ENCODE data around the gene ASXL2. TPM values are rescaled to one million over a fixed set of nuclear protein-coding genes. Genes with fewer than 3 reads are reported as not detected.

The ASXL2 gene
- total RNA-seq, 6 experiments from 2014 or later, result 9.1 to 13.4 (median 12.0) TPM

DNA sequence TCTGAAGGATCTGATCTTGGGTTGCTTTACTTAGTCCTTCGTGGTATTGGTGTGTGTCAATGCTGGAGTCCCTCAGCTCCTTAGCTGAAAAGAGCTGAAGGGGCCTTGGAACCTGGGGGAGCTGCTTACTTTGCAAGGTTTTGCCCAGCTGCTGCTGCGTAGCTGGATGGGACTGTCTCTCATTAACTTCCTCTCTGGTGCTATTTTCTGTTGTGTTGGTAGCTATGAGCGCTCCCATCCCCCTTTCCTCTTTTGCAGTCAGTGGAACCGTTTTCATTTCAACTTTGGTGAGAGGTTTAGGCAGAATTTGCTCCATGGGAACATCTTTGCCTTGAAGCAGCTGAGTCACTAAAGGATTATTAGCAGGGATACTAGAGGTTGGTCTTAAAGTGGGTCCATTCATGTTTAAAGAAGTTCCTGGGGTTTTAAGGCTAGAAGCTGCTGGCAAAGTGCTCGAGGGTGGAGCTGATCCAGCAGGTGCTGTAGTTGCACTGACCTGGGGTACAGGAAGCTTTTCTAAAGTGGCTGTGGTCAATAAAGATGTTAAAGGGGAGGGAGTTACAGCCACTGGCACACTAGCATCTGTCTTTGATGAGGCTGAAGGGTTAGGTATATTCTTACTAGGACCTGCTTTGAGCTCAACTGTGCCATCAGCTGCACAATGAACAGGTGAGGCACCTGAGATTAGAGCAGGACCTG is 135.0 kb downstream of the ASXL2 start:
- 65% methylated on average over 3 of the region's 5 CpGs for WGBS (ENCODE audit: insufficient coverage, low coverage, low lambda C conversion rate, missing lambda C conversion rate)
- no peaks in the 10 kb centered on the region for H3K9me3 ChIP-seq
- DNase-seq (no peak), ATAC-seq (peak in 3 of 4 donors; percentile 23 to 51 (median 27))
- peaks cover 0 to 13% (median 3%) of the 10 kb centered on the region in 4 donors for H3K4me1 ChIP-seq
- intact Hi-C loops (cut with DNase I), result no loop called here
- H3K27ac ChIP-seq, result no peak overlapping the region
- H3K27me3 ChIP-seq, result no peaks in the 10 kb centered on the region
- H3K36me3 ChIP-seq, result peaks cover 0 to 34% (median 0%) of the 10 kb centered on the region in 4 donors
- no peak overlapping the region for H3K4me3 ChIP-seq
- TF ChIP-seq, protein P1, sequence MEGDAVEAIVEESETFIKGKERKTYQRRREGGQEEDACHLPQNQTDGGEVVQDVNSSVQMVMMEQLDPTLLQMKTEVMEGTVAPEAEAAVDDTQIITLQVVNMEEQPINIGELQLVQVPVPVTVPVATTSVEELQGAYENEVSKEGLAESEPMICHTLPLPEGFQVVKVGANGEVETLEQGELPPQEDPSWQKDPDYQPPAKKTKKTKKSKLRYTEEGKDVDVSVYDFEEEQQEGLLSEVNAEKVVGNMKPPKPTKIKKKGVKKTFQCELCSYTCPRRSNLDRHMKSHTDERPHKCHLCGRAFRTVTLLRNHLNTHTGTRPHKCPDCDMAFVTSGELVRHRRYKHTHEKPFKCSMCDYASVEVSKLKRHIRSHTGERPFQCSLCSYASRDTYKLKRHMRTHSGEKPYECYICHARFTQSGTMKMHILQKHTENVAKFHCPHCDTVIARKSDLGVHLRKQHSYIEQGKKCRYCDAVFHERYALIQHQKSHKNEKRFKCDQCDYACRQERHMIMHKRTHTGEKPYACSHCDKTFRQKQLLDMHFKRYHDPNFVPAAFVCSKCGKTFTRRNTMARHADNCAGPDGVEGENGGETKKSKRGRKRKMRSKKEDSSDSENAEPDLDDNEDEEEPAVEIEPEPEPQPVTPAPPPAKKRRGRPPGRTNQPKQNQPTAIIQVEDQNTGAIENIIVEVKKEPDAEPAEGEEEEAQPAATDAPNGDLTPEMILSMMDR (IDR thresholded peaks at IDR 0.05), result no peak
- TF ChIP-seq POLR2A (IDR thresholded peaks at IDR 0.05), result no peak

DNA sequence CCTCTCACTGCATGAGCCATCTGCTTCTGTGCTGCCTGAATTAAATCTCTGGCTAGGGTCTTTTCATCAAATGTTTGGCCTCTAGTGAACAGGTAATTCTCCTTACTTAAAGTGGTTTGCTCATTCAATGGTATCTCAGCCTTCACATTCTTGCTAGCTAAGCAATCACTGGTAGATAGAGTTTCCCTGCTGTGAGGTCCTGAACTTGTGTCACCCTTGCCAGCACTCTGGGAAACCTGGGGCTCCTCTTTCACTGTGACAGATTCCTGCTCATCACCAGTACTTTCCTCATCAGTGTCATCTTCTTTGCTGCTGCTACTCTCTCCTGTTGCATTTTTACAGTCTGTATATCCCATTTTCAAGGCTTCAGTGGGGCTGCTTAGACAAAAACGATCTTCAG is 135.8 kb downstream of the ASXL2 start:
- peaks cover 0 to 28% (median 0%) of the 10 kb centered on the region in 4 donors for H3K36me3 ChIP-seq
- no CpG with 5 or more reads among the region's 1 CpG for WGBS (ENCODE audit: insufficient coverage, low coverage, low lambda C conversion rate, missing lambda C conversion rate)

DNA sequence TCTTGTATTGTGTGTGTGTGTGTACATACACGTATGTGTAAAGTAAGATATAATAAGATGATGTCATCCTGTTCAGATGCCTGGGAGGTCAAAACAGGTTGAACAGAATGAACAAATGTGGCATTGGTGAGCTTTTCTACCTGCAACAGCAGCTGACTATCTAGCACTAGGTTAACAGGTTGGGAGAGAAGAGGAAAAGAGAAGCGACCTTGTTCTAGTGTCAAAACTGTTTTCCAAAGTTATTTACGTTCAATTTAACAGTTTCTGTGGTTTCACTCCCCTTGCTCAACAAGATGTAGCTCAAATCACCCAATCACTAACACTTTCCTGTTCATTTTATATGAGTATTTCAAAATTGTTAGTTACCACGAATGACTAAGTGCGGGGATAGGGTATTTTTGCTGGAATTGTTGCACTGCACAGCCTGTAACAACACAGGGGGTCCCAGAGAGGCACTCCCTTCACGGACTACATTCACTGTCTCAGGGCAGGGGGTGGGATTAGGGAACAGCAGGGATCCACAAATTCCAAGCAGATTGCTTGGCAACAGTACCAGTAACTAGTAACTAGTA is 137.4 kb downstream of the ASXL2 start:
- Histone ChIP-seq H3K4me3 (no peak overlapping the region), H3K4me1 (peaks cover 0 to 13% (median 3%) of the 10 kb centered on the region in 4 donors), H3K9me3 (no peaks in the 10 kb centered on the region), H3K36me3 (peaks cover 0 to 24% (median 0%) of the 10 kb centered on the region in 4 donors), H3K27ac (no peak overlapping the region), H3K27me3 (no peaks in the 10 kb centered on the region)
- no peak for TF ChIP-seq POLR2A (IDR thresholded peaks at IDR 0.05)
- TF ChIP-seq, protein P1 (IDR thresholded peaks at IDR 0.05), result no peak
- no peak for DNase-seq
- intact Hi-C loops (cut with DNase I), result no loop called here
- 50% methylated on average over 6 of the region's 6 CpGs for WGBS (ENCODE audit: insufficient coverage, low coverage, low lambda C conversion rate, missing lambda C conversion rate)
- peak in 3 of 4 donors; percentile 19 to 74 (median 32) for ATAC-seq

More for the DNA sequence above, 135.8 kb downstream of the ASXL2 start:
- no peaks in the 10 kb centered on the region for H3K9me3 ChIP-seq
- intact Hi-C loops (cut with DNase I), result no loop called here
- H3K4me3 ChIP-seq, result no peak overlapping the region
- no peak overlapping the region for H3K27ac ChIP-seq
- DNase-seq (no peak), ATAC-seq (no peak)
- no peaks in the 10 kb centered on the region for H3K27me3 ChIP-seq
- TF ChIP-seq, protein P1 (IDR thresholded peaks at IDR 0.05), result no peak
- no peak for TF ChIP-seq POLR2A (IDR thresholded peaks at IDR 0.05)
- H3K4me1 ChIP-seq, result peaks cover 0 to 13% (median 3%) of the 10 kb centered on the region in 4 donors

DNA sequence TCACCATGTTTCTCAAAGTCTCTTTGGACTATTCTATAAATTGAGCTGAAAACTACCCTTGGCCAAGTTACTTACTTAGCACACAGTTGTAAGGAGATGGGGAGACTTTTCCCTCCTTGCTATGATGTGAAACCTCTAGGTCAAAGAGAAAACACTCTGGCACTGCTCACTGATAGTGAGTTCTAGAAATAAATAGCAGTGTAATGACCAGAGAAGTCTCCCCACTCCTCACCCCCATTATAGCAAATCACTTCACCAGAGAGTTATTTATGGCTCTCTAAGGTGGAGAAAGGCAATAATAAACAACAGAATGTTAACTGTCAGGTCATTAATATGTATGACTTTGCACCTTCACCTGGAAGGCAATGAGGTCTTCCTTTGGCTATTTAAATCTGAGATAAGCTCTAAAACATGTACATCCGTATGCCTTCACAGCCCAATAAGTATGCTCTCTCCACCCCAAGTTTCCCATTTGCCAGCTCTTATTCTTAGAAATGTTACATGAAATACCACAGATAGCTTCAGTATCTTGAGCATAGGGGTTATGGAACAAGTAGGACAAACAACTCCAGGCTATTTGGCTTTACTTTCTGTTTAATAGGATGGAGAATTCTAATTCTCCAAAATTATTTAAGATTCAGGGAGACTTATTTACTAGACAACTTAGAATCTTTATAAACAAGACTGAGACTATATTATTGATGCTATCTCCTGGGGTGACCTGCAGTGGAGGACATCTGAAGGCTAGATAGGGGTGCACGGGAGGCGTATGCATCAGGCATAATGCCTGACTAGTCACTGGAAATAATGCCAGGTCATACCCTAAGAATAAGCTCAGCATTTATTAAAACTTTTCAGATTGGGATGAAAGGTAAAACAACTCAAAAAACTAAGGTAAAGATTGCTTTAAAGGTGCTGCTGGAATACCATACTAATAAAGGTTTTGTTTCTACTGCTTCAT is 139.6 kb downstream of the ASXL2 start:
- Histone ChIP-seq H3K9me3 (no peaks in the 10 kb centered on the region), H3K4me1 (peaks cover 0 to 17% (median 3%) of the 10 kb centered on the region in 4 donors), H3K27ac (no peak overlapping the region), H3K36me3 (peaks cover 0 to 16% (median 0%) of the 10 kb centered on the region in 4 donors), H3K27me3 (no peaks in the 10 kb centered on the region), H3K4me3 (no peak overlapping the region)
- 86% methylated on average over 3 of the region's 3 CpGs for WGBS (ENCODE audit: insufficient coverage, low coverage, low lambda C conversion rate, missing lambda C conversion rate)
- TF ChIP-seq, protein P1 (IDR thresholded peaks at IDR 0.05), result no peak
- TF ChIP-seq POLR2A (IDR thresholded peaks at IDR 0.05), result no peak
- DNase-seq (no peak), ATAC-seq (no peak)
- intact Hi-C loops (cut with DNase I), result no loop called here
